K562 (cell line): Measurements from ENCODE around the gene MEA1. TPM values are rescaled to one million over a fixed set of nuclear protein-coding genes. Genes with fewer than 3 reads are reported as not detected.

ENCODE experiments used
- ATAC-seq: fragments of 200-7000 bp; cut with Tn5 transposase; 3 replicates; pipeline ENCODE4 v1.9.1; 2020; ENCODE audit warnings: moderate library complexity
- BruUV-seq: library from RNA; stranded (reverse); fragments of 400-500 nt; replicated peaks from 2 replicates; lab custom pipeline; 2021; lab: Mats Ljungman, UMichigan
- CTCF ChIA-PET: fragments of 300-600 bp; formaldehyde crosslinking; extraction: SDS; loops from one replicate; lab custom pipeline; 2021; ENCODE audit warnings: low intra/inter-chr PET ratio; lab: Yijun Ruan, JAX
- POLR2A ChIA-PET: fragments of 300-600, 350-650 bp; sonication (Branson Sonifier 250); formaldehyde crosslinking; extraction: SDS; loops from one replicate; lab custom pipeline; 2021; ENCODE audit warnings: antibody characterized with exemption, inconsistent platforms; lab: Yijun Ruan, JAX
- DNase-seq, 4 experiments: peaks; one replicate each; pipeline versions ENCODE4 v3.0.0 to v3.0.0-alpha.2; 2011 to 2018; ENCODE audit warnings: low spot score in 3 of 4, mixed read lengths in 3 of 4; ENCODE audit errors: extremely low read depth in 1 of 4
- FAIRE-seq: peaks from 2 replicates; lab custom pipeline; 2011; peaks lifted over from hg19 to GRCh38; lab: Jason Lieb, UNC
- H2AFZ ChIP-seq: 2 replicates; pipeline ENCODE4 v1.6.0; 2011; ENCODE audit warnings: low read depth, low read length, control low read depth, inconsistent platforms
- H3K27ac ChIP-seq: fragments of 200-600 bp; 3 replicates; pipeline ENCODE4 v1.8.0; 2011; ENCODE audit warnings: low read depth, mild to moderate bottlenecking, control low read depth, inconsistent platforms, low read length, moderate library complexity, mixed read lengths; ENCODE audit errors: extremely low read depth
- H3K27me3 ChIP-seq, 2 experiments: fragments of 300-600 bp in 1 of 2; 2 replicates in 1 of 2; 3 replicates in 1 of 2; pipeline versions ENCODE4 v1.6.0 to v1.8.0; 2011; ENCODE audit warnings: inconsistent platforms in 2 of 2, low read length in 2 of 2, mild to moderate bottlenecking in 1 of 2, mixed read lengths in 1 of 2, moderate library complexity in 1 of 2; ENCODE audit not compliant: control insufficient read depth in 2 of 2, insufficient read depth in 2 of 2
- H3K36me3 ChIP-seq: fragments of 300-600 bp; 3 replicates; pipeline ENCODE4 v1.8.0; 2011; ENCODE audit warnings: mild to moderate bottlenecking, low read length, inconsistent platforms; ENCODE audit not compliant: control insufficient read depth, insufficient read depth
- H3K4me1 ChIP-seq, 2 experiments: fragments of 200-600 bp in 1 of 2; replicated peaks in 1 of 2; 2 replicates in 1 of 2; 3 replicates in 1 of 2; pipeline versions ENCODE4 v1.5.1 to v1.8.0; 2011; ENCODE audit warnings: inconsistent platforms in 2 of 2, low read length in 2 of 2, mild to moderate bottlenecking in 1 of 2, mixed read lengths in 1 of 2, moderate library complexity in 1 of 2; ENCODE audit not compliant: control insufficient read depth in 2 of 2, insufficient read depth in 2 of 2
- H3K4me2 ChIP-seq: 2 replicates; pipeline ENCODE4 v1.6.1; 2011; ENCODE audit warnings: low read length, control low read depth, inconsistent platforms, mixed read lengths; ENCODE audit not compliant: insufficient read depth
- H3K4me3 ChIP-seq: fragments of 200-600 bp; sonication (generic), shearing (Covaris generic); 2 replicates; pipeline ENCODE4 v1.5.1; 2016; ENCODE audit warnings: control low read depth, inconsistent platforms
- H3K79me2 ChIP-seq: fragments of 200-600 bp; 3 replicates; pipeline ENCODE4 v1.8.0; 2011; ENCODE audit warnings: low read length, inconsistent platforms; ENCODE audit not compliant: control insufficient read depth, insufficient read depth
- H3K9ac ChIP-seq, 2 experiments: 2 replicates each; pipeline versions ENCODE4 v1.6.0 to v1.6.1; 2011; ENCODE audit warnings: low read depth in 2 of 2, low read length in 2 of 2, control low read depth in 1 of 2, inconsistent platforms in 1 of 2, mild to moderate bottlenecking in 1 of 2, mixed read lengths in 1 of 2; ENCODE audit not compliant: insufficient read depth in 1 of 2
- H3K9me1 ChIP-seq: one replicate; pipeline ENCODE4 v1.6.0; 2011; ENCODE audit warnings: inconsistent platforms, mild to moderate bottlenecking, low read length, moderate library complexity; ENCODE audit not compliant: control insufficient read depth, insufficient read depth
- H3K9me3 ChIP-seq: replicated peaks from 2 replicates; pipeline ENCODE4 v1.5.1; 2011; ENCODE audit warnings: low read depth, low read length, inconsistent platforms; ENCODE audit not compliant: control insufficient read depth, insufficient read depth
- H4K20me1 ChIP-seq: replicated peaks from 2 replicates; pipeline ENCODE4 v1.6.1; 2011; ENCODE audit warnings: low read length, inconsistent platforms, mixed read lengths; ENCODE audit not compliant: control insufficient read depth, insufficient read depth
- RBFOX2 ChIP-seq: fragments of 200-400 bp; formaldehyde crosslinking; IDR thresholded peaks from 2 replicates; pipeline ENCODE4 v1.6.1; 2017; ENCODE audit warnings: low read depth, mild to moderate bottlenecking, low read length, moderate library complexity
- WGBS: fragments of 100-300 bp; shearing (Covaris generic); methylation state at CpG from one replicate; pipeline ENCODE4 v1.1.6; 2016; ENCODE audit warnings: low coverage, mixed read lengths; ENCODE audit not compliant: insufficient coverage; ENCODE audit errors: missing lambda C conversion rate; 5-methylcytosine and 5-hydroxymethylcytosine counted together
- in situ Hi-C: fragments of 300-500 bp; cut with MboI; formaldehyde crosslinking; loops from 4 replicates; pipeline ENCODE4 v1.15.0; 2018; ENCODE audit warnings: inconsistent platforms, mixed read lengths
- intact Hi-C: fragments of 100-400 bp; cut with micrococcal nuclease; formaldehyde crosslinking; loops from 2 replicates; pipeline ENCODE4 v1.14.2; 2022
- polyA plus RNA-seq, 8 experiments: library from polyadenylated mRNA; depleted of rRNA in 4 of 8; stranded (reverse) in 5 of 8; unstranded in 3 of 8; fragments of >200 nt; fragmentation: Nextera tagmentation in 2 of 8; fragmentation: Illumina TruSeq in 1 of 8; extraction: Ambion mirVana in 2 of 8; extraction: Trizol in 1 of 8; gene quantifications; 2 replicates each; pipeline versions ENCODE4 v1.2.1 to v1.2.3, GENCODE V29; 2011 to 2014; ENCODE audit warnings: inconsistent platforms in 1 of 8, missing spikeins in 1 of 8
- total RNA-seq, 7 experiments: library from RNA; depleted of rRNA in 6 of 7; stranded (reverse); fragments of >200 nt in 6 of 7; fragmentation: Illumina TruSeq in 2 of 7; extraction: Trizol in 2 of 7; gene quantifications; 2 replicates each; pipeline versions ENCODE4 v1.2.1 to v1.2.3, GENCODE V29; 2011 to 2021; ENCODE audit warnings: low replicate concordance in 1 of 7
- TF ChIP-seq, protein P1 (sequence below): fragments of 450-650 bp; formaldehyde crosslinking; IDR thresholded peaks from 2 replicates; pipeline ENCODE4 v1.4.0; 2020; ENCODE audit warnings: mild to moderate bottlenecking, mixed read lengths
- TF ChIP-seq, protein P2 (sequence below), 3 experiments: fragments of 200-800 bp in 1 of 3; sonication (Bioruptor generic) in 1 of 3; sonication (generic) in 1 of 3; formaldehyde crosslinking in 1 of 3; IDR thresholded peaks; 2 replicates each; pipeline versions ENCODE4 v1.6.1 to v1.8.0; 2016 to 2022; ENCODE audit warnings: mild to moderate bottlenecking in 2 of 3, missing compliant biosample characterization in 2 of 3, missing genetic modification characterization in 2 of 3, missing genetic modification reagents in 1 of 3

Gene MEA1
- total and polyA plus RNA-seq, 9 of the 15 experiments (the other 6 are each of a cell fraction or from before 2014, with no cell fraction given), result 86.8 to 210 (median 152) TPM

DNA sequence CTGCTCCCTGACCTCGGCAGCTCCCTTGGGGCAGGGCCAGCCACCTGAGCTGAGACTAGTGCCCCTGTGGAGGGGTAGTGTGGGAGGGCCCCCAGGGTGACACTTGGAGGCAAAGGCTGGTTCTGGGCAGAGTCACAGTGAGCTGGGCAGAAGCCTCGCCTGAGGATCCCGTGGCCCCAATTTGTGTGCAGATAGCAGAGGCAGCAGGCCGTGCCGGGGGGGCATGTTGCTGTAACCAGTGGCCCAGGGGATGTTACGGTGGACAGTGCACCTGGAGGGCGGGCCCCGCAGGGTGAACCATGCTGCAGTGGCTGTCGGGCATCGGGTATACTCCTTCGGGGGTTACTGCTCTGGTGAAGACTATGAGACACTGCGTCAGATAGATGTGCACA lies 3.2 kb upstream of the MEA1 start:
- peaks cover 4% of the 10 kb centered on the region; the same call in 1 of the 2 replicates for H4K20me1 ChIP-seq
- peaks cover 61% of the 10 kb centered on the region for H3K36me3 ChIP-seq
- no peaks in the 10 kb centered on the region for H3K27me3 ChIP-seq
- H3K4me2 ChIP-seq, result peak overlapping the region; percentile 0; the same call in 1 of the 2 replicates
- ChIA-PET CTCF (no interaction called here), POLR2A (interaction anchor here (0.6 kb wide), 4 partner anchors 13 to 254 kb away, joined by 3 to 4 read pairs (median 3); no protein-coding TSS in a partner anchor)
- DNase-seq (no peak), ATAC-seq (no peak), FAIRE-seq (no peak)
- H3K9ac ChIP-seq, result peak overlapping the region; percentile 1 to 82; a peak in 3 of 4 replicates
- H3K9me3 ChIP-seq, result no peaks in the 10 kb centered on the region
- H2AFZ ChIP-seq, result no peak overlapping the region
- intact Hi-C loops, result no loop called here
- TF ChIP-seq, protein P1, sequence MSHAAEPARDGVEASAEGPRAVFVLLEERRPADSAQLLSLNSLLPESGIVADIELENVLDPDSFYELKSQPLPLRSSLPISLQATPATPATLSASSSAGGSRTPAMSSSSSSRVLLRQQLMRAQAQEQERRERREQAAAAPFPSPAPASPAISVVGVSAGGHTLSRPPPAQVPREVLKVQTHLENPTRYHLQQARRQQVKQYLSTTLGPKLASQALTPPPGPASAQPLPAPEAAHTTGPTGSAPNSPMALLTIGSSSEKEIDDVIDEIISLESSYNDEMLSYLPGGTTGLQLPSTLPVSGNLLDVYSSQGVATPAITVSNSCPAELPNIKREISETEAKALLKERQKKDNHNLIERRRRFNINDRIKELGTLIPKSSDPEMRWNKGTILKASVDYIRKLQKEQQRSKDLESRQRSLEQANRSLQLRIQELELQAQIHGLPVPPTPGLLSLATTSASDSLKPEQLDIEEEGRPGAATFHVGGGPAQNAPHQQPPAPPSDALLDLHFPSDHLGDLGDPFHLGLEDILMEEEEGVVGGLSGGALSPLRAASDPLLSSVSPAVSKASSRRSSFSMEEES, result no peak
- TF ChIP-seq, protein P2, sequence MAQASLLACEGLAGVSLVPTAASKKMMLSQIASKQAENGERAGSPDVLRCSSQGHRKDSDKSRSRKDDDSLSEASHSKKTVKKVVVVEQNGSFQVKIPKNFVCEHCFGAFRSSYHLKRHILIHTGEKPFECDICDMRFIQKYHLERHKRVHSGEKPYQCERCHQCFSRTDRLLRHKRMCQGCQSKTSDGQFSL (CRISPR knock-in tag; IDR thresholded peaks at IDR 0.05), result 0 out of 2 replicates have a peak, but pooled peaks have one; percentile 13
- TF ChIP-seq, protein P2 (tag; IDR thresholded peaks at IDR 0.05), result no peak
- TF ChIP-seq RBFOX2, result peak; percentile 48
- 91% methylated on average over 12 of the region's 12 CpGs for WGBS
- H3K79me2 ChIP-seq, result peaks cover 62% of the 10 kb centered on the region
- no TSS peak for BruUV-seq
- H3K9me1 ChIP-seq, result no peaks in the 10 kb centered on the region
- H3K27ac ChIP-seq, result peak overlapping the region; percentile 20; the same call in 1 of the 3 replicates
- no peak overlapping the region for H3K4me3 ChIP-seq
- in situ Hi-C loops, result no loop called here
- peaks cover 44 to 53% of the 10 kb centered on the region in 2 experiments for H3K4me1 ChIP-seq
